ENCODE measurements around the gene NBPF12. TPM values are rescaled to one million over a fixed set of nuclear protein-coding genes. Genes with fewer than 3 reads are reported as not detected.
"Not testable (repeated sequence)": the region's sequence is repeated elsewhere in the genome, so short reads cannot be mapped to it uniquely, and the experiment has no call there.

Gene NBPF12
- total RNA-seq, 1 experiment from 2014 or later, result 8.0 TPM

DNA sequence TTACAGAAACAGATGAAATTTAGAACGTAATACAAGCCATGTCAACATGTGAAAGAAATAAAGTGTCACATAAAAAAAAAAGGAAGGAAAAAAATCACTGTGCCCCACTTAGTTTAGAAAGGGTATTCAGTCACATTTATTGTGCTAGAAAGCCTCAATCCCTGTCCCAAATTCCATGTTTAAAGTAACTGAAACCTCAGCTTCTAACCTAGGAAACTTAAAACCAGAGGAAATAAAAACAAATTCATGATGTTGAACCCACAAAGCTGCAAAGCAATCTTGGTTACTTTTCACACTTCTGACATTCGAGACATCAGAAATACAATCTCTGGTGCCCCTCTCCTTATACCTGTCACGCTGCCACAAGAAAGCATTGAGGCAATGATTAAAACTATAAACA, 101.8 kb downstream of the NBPF12 start:
- Histone ChIP-seq H2AFZ (ENCODE audit: low read length) (no peak overlapping the region), H4K20me1 (ENCODE audit: control insufficient read depth, insufficient read depth, insufficient read length) (no peaks in the 10 kb centered on the region), H3K9ac (ENCODE audit: extremely low read depth, insufficient read length, low read length) (no peak overlapping the region), H3K23me2 (ENCODE audit: insufficient read length, low read depth, low read length, poor library complexity, severe bottlenecking) (no peaks in the 10 kb centered on the region), H3K56ac (ENCODE audit: insufficient read length, low read depth, low read length) (no peak overlapping the region), H3K4me2 (ENCODE audit: insufficient read depth, insufficient read length, low read length) (no peak overlapping the region), H3K79me1 (ENCODE audit: insufficient read depth, low read depth, low read length, poor library complexity, severe bottlenecking) (no peaks in the 10 kb centered on the region), H3K4me1 (ENCODE audit: insufficient read depth, low read length) (no peaks in the 10 kb centered on the region), H3K9me3 (ENCODE audit: control insufficient read depth, low read depth, low read length) (no peaks in the 10 kb centered on the region), H2BK20ac (ENCODE audit: low read depth, low read length, poor library complexity, severe bottlenecking) (no peak overlapping the region), H2BK120ac (ENCODE audit: low read depth, low read length, poor library complexity, severe bottlenecking) (no peak overlapping the region), H4K5ac (ENCODE audit: insufficient read length, low read depth, low read length) (no peak overlapping the region), H3K79me2 (ENCODE audit: insufficient read depth, low read length) (no peaks in the 10 kb centered on the region), H4K91ac (ENCODE audit: insufficient read length, low read depth, low read length) (no peak overlapping the region), H3K18ac (ENCODE audit: insufficient read length, low read depth, low read length) (no peak overlapping the region), H3K27ac (ENCODE audit: insufficient read length, low read depth, low read length) (no peak overlapping the region), H3T11ph (ENCODE audit: low read length) (no peak overlapping the region), H2BK5ac (ENCODE audit: insufficient read length, low read length) (no peak overlapping the region), H3K4ac (ENCODE audit: low read depth, low read length) (no peak overlapping the region), H2BK12ac (ENCODE audit: insufficient read length, low read depth, low read length) (no peak overlapping the region), H2AK5ac (ENCODE audit: insufficient read length, low read length) (no peak overlapping the region), H3K23ac (ENCODE audit: insufficient read length, low read depth, low read length) (no peak overlapping the region), H3K14ac (ENCODE audit: insufficient read depth, low read length) (no peak overlapping the region), H3K27me3 (ENCODE audit: insufficient read depth, low read length) (no peaks in the 10 kb centered on the region), H2BK15ac (ENCODE audit: low read depth, low read length) (no peak overlapping the region), H4K8ac (replicated peaks; ENCODE audit: insufficient read length, low read depth, low read length) (no peak overlapping the region)
- Mint-ChIP-seq H3K27ac (no peak overlapping the region), H3K36me3 (ENCODE audit: insufficient read depth in 1 of 3, low read depth in 3 of 3) (no peaks in the 10 kb centered on the region), H3K4me1 (no peaks in the 10 kb centered on the region), H3K4me3 (no peak overlapping the region), H3K9me3 (no peaks in the 10 kb centered on the region), H3K27me3 (ENCODE audit: low read depth) (peaks cover 9% of the 10 kb centered on the region)
- WGBS (ENCODE audit: extremely low coverage, insufficient read length, low lambda C conversion rate), result no CpG with 5 or more reads among the region's 3 CpGs
- TF ChIP-seq, protein P1, sequence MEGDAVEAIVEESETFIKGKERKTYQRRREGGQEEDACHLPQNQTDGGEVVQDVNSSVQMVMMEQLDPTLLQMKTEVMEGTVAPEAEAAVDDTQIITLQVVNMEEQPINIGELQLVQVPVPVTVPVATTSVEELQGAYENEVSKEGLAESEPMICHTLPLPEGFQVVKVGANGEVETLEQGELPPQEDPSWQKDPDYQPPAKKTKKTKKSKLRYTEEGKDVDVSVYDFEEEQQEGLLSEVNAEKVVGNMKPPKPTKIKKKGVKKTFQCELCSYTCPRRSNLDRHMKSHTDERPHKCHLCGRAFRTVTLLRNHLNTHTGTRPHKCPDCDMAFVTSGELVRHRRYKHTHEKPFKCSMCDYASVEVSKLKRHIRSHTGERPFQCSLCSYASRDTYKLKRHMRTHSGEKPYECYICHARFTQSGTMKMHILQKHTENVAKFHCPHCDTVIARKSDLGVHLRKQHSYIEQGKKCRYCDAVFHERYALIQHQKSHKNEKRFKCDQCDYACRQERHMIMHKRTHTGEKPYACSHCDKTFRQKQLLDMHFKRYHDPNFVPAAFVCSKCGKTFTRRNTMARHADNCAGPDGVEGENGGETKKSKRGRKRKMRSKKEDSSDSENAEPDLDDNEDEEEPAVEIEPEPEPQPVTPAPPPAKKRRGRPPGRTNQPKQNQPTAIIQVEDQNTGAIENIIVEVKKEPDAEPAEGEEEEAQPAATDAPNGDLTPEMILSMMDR (conservative IDR thresholded peaks at IDR 0.05), result no peak
- no peak for DNase-seq

DNA sequence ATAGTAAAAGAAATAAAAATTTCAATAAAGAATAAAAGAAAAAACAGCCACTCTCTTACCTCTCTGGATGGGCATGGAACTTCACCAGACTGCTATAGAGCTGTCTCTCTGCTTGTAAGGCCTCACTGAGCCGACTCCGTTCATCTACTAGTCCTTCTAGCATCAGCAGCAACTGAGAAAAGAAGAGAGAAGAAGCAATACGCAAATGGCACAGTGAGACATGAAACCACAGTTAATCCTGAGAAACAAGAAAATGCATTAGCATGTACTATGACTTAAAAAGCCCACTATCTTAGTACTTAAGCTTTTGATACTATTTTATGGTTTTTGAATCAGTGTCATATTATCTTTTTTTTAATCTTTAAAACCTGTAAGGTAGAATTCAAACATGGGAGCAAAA, 104.8 kb downstream of the NBPF12 start:
- H3K23ac ChIP-seq (ENCODE audit: insufficient read length, low read depth, low read length); H2AK5ac ChIP-seq (ENCODE audit: insufficient read length, low read length); DNase-seq; H3K9me3 ChIP-seq (ENCODE audit: control insufficient read depth, low read depth, low read length); H2BK120ac ChIP-seq (ENCODE audit: low read depth, low read length, poor library complexity, severe bottlenecking); H3K9me3 Mint-ChIP-seq; H3K4me2 ChIP-seq (ENCODE audit: insufficient read depth, insufficient read length, low read length); H3K56ac ChIP-seq (ENCODE audit: insufficient read length, low read depth, low read length); H4K20me1 ChIP-seq (ENCODE audit: control insufficient read depth, insufficient read depth, insufficient read length); H3K14ac ChIP-seq (ENCODE audit: insufficient read depth, low read length); H2BK15ac ChIP-seq (ENCODE audit: low read depth, low read length); H3K4me1 ChIP-seq (ENCODE audit: insufficient read depth, low read length); H4K91ac ChIP-seq (ENCODE audit: insufficient read length, low read depth, low read length); H3K79me2 ChIP-seq (ENCODE audit: insufficient read depth, low read length); H4K8ac ChIP-seq (replicated peaks; ENCODE audit: insufficient read length, low read depth, low read length); H3K79me1 ChIP-seq (ENCODE audit: insufficient read depth, low read depth, low read length, poor library complexity, severe bottlenecking); H3K27me3 Mint-ChIP-seq (ENCODE audit: low read depth); H3K9ac ChIP-seq (ENCODE audit: extremely low read depth, insufficient read length, low read length); H3K23me2 ChIP-seq (ENCODE audit: insufficient read length, low read depth, low read length, poor library complexity, severe bottlenecking); H2AFZ ChIP-seq (ENCODE audit: low read length); H3K27me3 ChIP-seq (ENCODE audit: insufficient read depth, low read length); H3T11ph ChIP-seq (ENCODE audit: low read length); H3K27ac ChIP-seq (ENCODE audit: insufficient read length, low read depth, low read length); H4K5ac ChIP-seq (ENCODE audit: insufficient read length, low read depth, low read length); H2BK12ac ChIP-seq (ENCODE audit: insufficient read length, low read depth, low read length); H3K4ac ChIP-seq (ENCODE audit: low read depth, low read length); H3K4me3 Mint-ChIP-seq; H2BK5ac ChIP-seq (ENCODE audit: insufficient read length, low read length); H3K36me3 Mint-ChIP-seq (ENCODE audit: insufficient read depth in 1 of 3, low read depth in 3 of 3); H2BK20ac ChIP-seq (ENCODE audit: low read depth, low read length, poor library complexity, severe bottlenecking); H3K4me1 Mint-ChIP-seq; H3K27ac Mint-ChIP-seq; H3K18ac ChIP-seq (ENCODE audit: insufficient read length, low read depth, low read length): not testable (repeated sequence)
- WGBS (ENCODE audit: extremely low coverage, insufficient read length, low lambda C conversion rate), result no CpG with 5 or more reads among the region's 3 CpGs
